Upper lobe of right lung (tissue), 1 donor: ENCODE data around the gene LRRC2. TPM values are rescaled to one million over a fixed set of nuclear protein-coding genes. Genes with fewer than 3 reads are reported as not detected.

Experiments used
- ATAC-seq: fragments of 200-7000 bp; cut with Tn5 transposase; one replicate; pipeline ENCODE4 v1.9.1; 2020; ENCODE audit warnings: mild to moderate bottlenecking, moderate library complexity
- DNase-seq: peaks from one replicate; pipeline ENCODE4 v3.0.0-alpha.2; 2020
- H3K27ac ChIP-seq: fragments of 200-600 bp; one replicate; pipeline ENCODE4 v1.8.0; 2022
- H3K27me3 ChIP-seq: fragments of 200-600 bp; one replicate; pipeline ENCODE4 v1.8.0; 2022; ENCODE audit warnings: mild to moderate bottlenecking
- H3K36me3 ChIP-seq: fragments of 200-600 bp; one replicate; pipeline ENCODE4 v1.8.0; 2022
- H3K4me1 ChIP-seq: fragments of 200-600 bp; one replicate; pipeline ENCODE4 v1.8.0; 2022
- H3K4me3 ChIP-seq: fragments of 200-600 bp; one replicate; pipeline ENCODE4 v1.8.0; 2022; ENCODE audit warnings: mild to moderate bottlenecking
- H3K9me3 ChIP-seq: fragments of 200-600 bp; one replicate; pipeline ENCODE4 v1.8.0; 2022
- CTCF ChIP-seq: fragments of 200-600 bp; IDR thresholded peaks from one replicate; pipeline ENCODE4 v1.8.0; 2022; ENCODE audit warnings: antibody characterized with exemption
- intact Hi-C: fragments of 100-400 bp; cut with DNase I; formaldehyde crosslinking; loops from one replicate; pipeline ENCODE4 v1.11.0; 2022
- total RNA-seq: library from RNA; stranded (reverse); fragmentation: NEBNext Ultra II Directional; extraction: Animal tissue kit (Norgen Biotek cat#: 25700); gene quantifications from one replicate; pipeline ENCODE4 v1.2.1, GENCODE V29; 2021
- donor health status: DM: no; HTN: yes; CAD: no; lungs with severe emphysema.

LRRC2 gene
- total RNA-seq, 1 donor from 2014 or later = 2.9 TPM

GRCh38 chr3:46574881-46575576 lies 8.9 kb upstream of the LRRC2 start:
- intact Hi-C loops = no loop called here
- no peak for DNase-seq
- Histone ChIP-seq H3K27ac (no peak overlapping the region), H3K9me3 (no peaks in the 10 kb centered on the region), H3K27me3 (no peaks in the 10 kb centered on the region), H3K36me3 (no peaks in the 10 kb centered on the region), H3K4me1 (peaks cover 4% of the 10 kb centered on the region), H3K4me3 (no peak overlapping the region)
- ATAC-seq = no peak
- TF ChIP-seq CTCF = no peak

DNA sequence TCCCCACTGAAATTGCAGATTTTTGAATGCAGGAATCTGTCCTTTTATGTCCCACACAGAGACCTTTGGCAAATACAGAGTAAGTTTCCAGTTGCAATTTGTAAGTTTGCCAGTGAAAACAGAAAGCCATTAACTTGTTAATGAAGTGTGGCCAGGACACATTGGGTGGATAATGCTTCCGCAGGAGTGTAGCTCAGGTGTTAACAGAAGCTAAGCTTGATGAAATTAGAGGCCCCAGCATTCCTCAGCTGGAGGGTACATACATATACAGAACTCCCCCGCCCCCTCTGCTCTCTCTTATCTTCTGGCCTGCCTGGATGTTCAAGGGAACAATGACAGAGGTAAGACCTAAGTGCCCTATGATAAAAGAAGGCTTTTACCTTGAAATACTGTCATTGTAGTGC lies 8.1 kb upstream of the LRRC2 start:
- Histone ChIP-seq H3K27ac (no peak overlapping the region), H3K4me3 (no peak overlapping the region), H3K4me1 (peaks cover 3% of the 10 kb centered on the region), H3K9me3 (no peaks in the 10 kb centered on the region), H3K36me3 (no peaks in the 10 kb centered on the region), H3K27me3 (no peaks in the 10 kb centered on the region)
- intact Hi-C loops = no loop called here
- ATAC-seq = no peak
- no peak for TF ChIP-seq CTCF
- no peak for DNase-seq

- no peaks in the 10 kb centered on the region for H3K36me3 ChIP-seq
- no peak for DNase-seq
- no peak overlapping the region for H3K4me3 ChIP-seq
- intact Hi-C loops = no loop called here
- no peaks in the 10 kb centered on the region for H3K27me3 ChIP-seq
- no peak overlapping the region for H3K27ac ChIP-seq
- no peaks in the 10 kb centered on the region for H3K9me3 ChIP-seq
- no peak for TF ChIP-seq CTCF
- no peak for ATAC-seq
- no peaks in the 10 kb centered on the region for H3K4me1 ChIP-seq
Measured at GRCh38 chr3:46573701-46574100, 7.6 kb upstream of the LRRC2 start.

- ATAC-seq (no peak), DNase-seq (no peak)
- Histone ChIP-seq H3K27me3 (no peaks in the 10 kb centered on the region), H3K9me3 (no peaks in the 10 kb centered on the region), H3K4me1 (no peaks in the 10 kb centered on the region), H3K27ac (no peak overlapping the region), H3K36me3 (no peaks in the 10 kb centered on the region), H3K4me3 (no peak overlapping the region)
- intact Hi-C loops = no loop called here
- no peak for TF ChIP-seq CTCF
Measured at GRCh38 chr3:46571684-46572083, 5.6 kb upstream of the LRRC2 start.

GRCh38 chr3:46565607-46566039 lies 479 bp downstream of the LRRC2 start:
- Histone ChIP-seq H3K27me3 (no peaks in the 10 kb centered on the region), H3K36me3 (no peaks in the 10 kb centered on the region), H3K9me3 (no peaks in the 10 kb centered on the region), H3K4me3 (peak overlapping the region; percentile 56), H3K4me1 (peaks cover 4% of the 10 kb centered on the region), H3K27ac (no peak overlapping the region)
- intact Hi-C loops = no loop called here
- DNase-seq = no peak
- TF ChIP-seq CTCF = no peak
- peak; percentile 6 for ATAC-seq

GRCh38 chr3:46565077-46565476 lies 1.0 kb downstream of the LRRC2 start:
- H3K27ac ChIP-seq = no peak overlapping the region
- peaks cover 4% of the 10 kb centered on the region for H3K4me1 ChIP-seq
- no peaks in the 10 kb centered on the region for H3K36me3 ChIP-seq
- H3K9me3 ChIP-seq = no peaks in the 10 kb centered on the region
- intact Hi-C loops = no loop called here
- ATAC-seq (no peak), DNase-seq (no peak)
- H3K4me3 ChIP-seq = peak overlapping the region; percentile 56
- TF ChIP-seq CTCF = no peak
- H3K27me3 ChIP-seq = no peaks in the 10 kb centered on the region
